ENCODE data around the gene LRRFIP1. TPM values are rescaled to one million over a fixed set of nuclear protein-coding genes. Genes with fewer than 3 reads are reported as not detected.

LRRFIP1 gene
- total and polyA plus RNA-seq, 2 of the 13 experiments (the other 11 are each of a cell fraction or from before 2014, with no cell fraction given): 15.9 to 40.5 TPM

- TF ChIP-seq ZNF512B (CRISPR knock-in tag; IDR thresholded peaks at IDR 0.05; ENCODE audit: borderline replicate concordance) (0 out of 2 replicates have a peak, but pooled peaks have one; percentile 59), RFXAP (CRISPR knock-in tag; IDR thresholded peaks at IDR 0.05; ENCODE audit: borderline replicate concordance) (no peak), ZNF12 (CRISPR knock-in tag; IDR thresholded peaks at IDR 0.05) (peak; percentile 90), MLX (CRISPR knock-in tag; IDR thresholded peaks at IDR 0.05) (peak; percentile 93), ZNF33B (CRISPR knock-in tag; IDR thresholded peaks at IDR 0.05) (no peak), SSRP1 (CRISPR knock-in tag; IDR thresholded peaks at IDR 0.05) (peak; percentile 94), MXD1 (CRISPR knock-in tag; IDR thresholded peaks at IDR 0.05) (no peak), ARID5B (CRISPR knock-in tag; IDR thresholded peaks at IDR 0.05) (peak; percentile 99), DZIP1 (CRISPR knock-in tag; IDR thresholded peaks at IDR 0.05) (no peak), SETDB1 (CRISPR knock-in tag; IDR thresholded peaks at IDR 0.05; ENCODE audit: borderline replicate concordance) (no peak), CHD4 (IDR thresholded peaks at IDR 0.05; ENCODE audit: borderline replicate concordance, low read length) (0 out of 2 replicates have a peak, but pooled peaks have one; percentile 26), U2AF1 (optimal IDR thresholded peaks at IDR 0.05; ENCODE audit: low read depth, low read length) (no peak), ZNF639 (CRISPR knock-in tag; conservative IDR thresholded peaks at IDR 0.05) (peak; percentile 65; the same call in 1 of the 2 replicates), ZNF576 (CRISPR knock-in tag; IDR thresholded peaks at IDR 0.05) (no peak), FLYWCH1 (CRISPR knock-in tag; IDR thresholded peaks at IDR 0.05) (no peak), MXI1 (IDR thresholded peaks at IDR 0.05; ENCODE audit: borderline replicate concordance, low read depth, low read length) (no peak; the same call in 2 of the 3 replicates), ZNF367 (CRISPR knock-in tag; IDR thresholded peaks at IDR 0.05; ENCODE audit: borderline replicate concordance) (no peak)
Observed at GRCh38 chr2:237614151-237614720, 13.2 kb upstream of the LRRFIP1 start (continued).

All from HepG2 (cell line).